ENCODE measurements around the gene NAB1. TPM values are rescaled to one million over a fixed set of nuclear protein-coding genes. Genes with fewer than 3 reads are reported as not detected.

NAB1 gene
- total RNA-seq, 1 experiment from 2014 or later: 52.1 TPM

- intact Hi-C loops (cut with micrococcal nuclease; ENCODE audit: unreplicated experiment): no loop called here
- no TSS peak for BruUV-seq (replicated peaks)
- H3K9me3 Mint-ChIP-seq (ENCODE audit: low read depth, unreplicated experiment): no peaks in the 10 kb centered on the region
- H3K36me3 Mint-ChIP-seq (ENCODE audit: insufficient read depth, unreplicated experiment): peaks cover 4% of the 10 kb centered on the region
- H3K4me1 Mint-ChIP-seq (ENCODE audit: low read depth, unreplicated experiment): peaks cover 7% of the 10 kb centered on the region
- no peak overlapping the region for H3K4me3 Mint-ChIP-seq (ENCODE audit: low read depth, unreplicated experiment)
- H3K27ac Mint-ChIP-seq (ENCODE audit: unreplicated experiment): no peak overlapping the region
- no peak for DNase-seq
- TF ChIP-seq, protein P1, sequence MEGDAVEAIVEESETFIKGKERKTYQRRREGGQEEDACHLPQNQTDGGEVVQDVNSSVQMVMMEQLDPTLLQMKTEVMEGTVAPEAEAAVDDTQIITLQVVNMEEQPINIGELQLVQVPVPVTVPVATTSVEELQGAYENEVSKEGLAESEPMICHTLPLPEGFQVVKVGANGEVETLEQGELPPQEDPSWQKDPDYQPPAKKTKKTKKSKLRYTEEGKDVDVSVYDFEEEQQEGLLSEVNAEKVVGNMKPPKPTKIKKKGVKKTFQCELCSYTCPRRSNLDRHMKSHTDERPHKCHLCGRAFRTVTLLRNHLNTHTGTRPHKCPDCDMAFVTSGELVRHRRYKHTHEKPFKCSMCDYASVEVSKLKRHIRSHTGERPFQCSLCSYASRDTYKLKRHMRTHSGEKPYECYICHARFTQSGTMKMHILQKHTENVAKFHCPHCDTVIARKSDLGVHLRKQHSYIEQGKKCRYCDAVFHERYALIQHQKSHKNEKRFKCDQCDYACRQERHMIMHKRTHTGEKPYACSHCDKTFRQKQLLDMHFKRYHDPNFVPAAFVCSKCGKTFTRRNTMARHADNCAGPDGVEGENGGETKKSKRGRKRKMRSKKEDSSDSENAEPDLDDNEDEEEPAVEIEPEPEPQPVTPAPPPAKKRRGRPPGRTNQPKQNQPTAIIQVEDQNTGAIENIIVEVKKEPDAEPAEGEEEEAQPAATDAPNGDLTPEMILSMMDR (IDR thresholded peaks at IDR 0.05; ENCODE audit: unreplicated experiment): no peak
- H3K27me3 Mint-ChIP-seq (ENCODE audit: unreplicated experiment): no peaks in the 10 kb centered on the region
- CTCF ChIA-PET: no interaction called here
These were observed 6.7 kb downstream of the NAB1 start for GRCh38 chr2:190655570-190655969.

DNA sequence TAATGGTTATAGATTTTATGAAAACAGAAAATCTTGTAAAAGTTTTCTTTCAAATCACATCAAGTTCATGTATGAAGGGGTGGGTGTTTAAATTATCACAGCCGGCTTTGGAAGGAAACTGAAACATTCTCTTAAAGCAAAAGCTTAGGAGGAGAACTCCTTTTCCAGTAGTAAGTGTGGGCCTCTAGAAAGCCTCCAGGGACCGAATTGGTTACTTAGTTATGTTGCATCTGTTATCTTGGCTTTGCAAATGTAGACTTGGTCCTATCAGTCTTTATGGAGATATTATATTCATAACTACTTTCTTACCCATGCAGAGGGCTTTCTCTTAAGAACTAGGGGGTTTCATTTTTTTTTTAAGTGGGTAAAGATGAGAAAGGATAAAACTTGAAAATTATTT, 7.4 kb downstream of the NAB1 start:
- no peaks in the 10 kb centered on the region for H3K27me3 Mint-ChIP-seq (ENCODE audit: unreplicated experiment)
- TF ChIP-seq, protein P1 (IDR thresholded peaks at IDR 0.05; ENCODE audit: unreplicated experiment): no peak
- DNase-seq: no peak
- H3K36me3 Mint-ChIP-seq (ENCODE audit: insufficient read depth, unreplicated experiment): peaks cover 4% of the 10 kb centered on the region
- BruUV-seq (replicated peaks): no TSS peak
- intact Hi-C loops (cut with micrococcal nuclease; ENCODE audit: unreplicated experiment): no loop called here
- no peaks in the 10 kb centered on the region for H3K9me3 Mint-ChIP-seq (ENCODE audit: low read depth, unreplicated experiment)
- CTCF ChIA-PET: no interaction called here
- peaks cover 7% of the 10 kb centered on the region for H3K4me1 Mint-ChIP-seq (ENCODE audit: low read depth, unreplicated experiment)
- no peak overlapping the region for H3K27ac Mint-ChIP-seq (ENCODE audit: unreplicated experiment)
- no peak overlapping the region for H3K4me3 Mint-ChIP-seq (ENCODE audit: low read depth, unreplicated experiment)

DNA sequence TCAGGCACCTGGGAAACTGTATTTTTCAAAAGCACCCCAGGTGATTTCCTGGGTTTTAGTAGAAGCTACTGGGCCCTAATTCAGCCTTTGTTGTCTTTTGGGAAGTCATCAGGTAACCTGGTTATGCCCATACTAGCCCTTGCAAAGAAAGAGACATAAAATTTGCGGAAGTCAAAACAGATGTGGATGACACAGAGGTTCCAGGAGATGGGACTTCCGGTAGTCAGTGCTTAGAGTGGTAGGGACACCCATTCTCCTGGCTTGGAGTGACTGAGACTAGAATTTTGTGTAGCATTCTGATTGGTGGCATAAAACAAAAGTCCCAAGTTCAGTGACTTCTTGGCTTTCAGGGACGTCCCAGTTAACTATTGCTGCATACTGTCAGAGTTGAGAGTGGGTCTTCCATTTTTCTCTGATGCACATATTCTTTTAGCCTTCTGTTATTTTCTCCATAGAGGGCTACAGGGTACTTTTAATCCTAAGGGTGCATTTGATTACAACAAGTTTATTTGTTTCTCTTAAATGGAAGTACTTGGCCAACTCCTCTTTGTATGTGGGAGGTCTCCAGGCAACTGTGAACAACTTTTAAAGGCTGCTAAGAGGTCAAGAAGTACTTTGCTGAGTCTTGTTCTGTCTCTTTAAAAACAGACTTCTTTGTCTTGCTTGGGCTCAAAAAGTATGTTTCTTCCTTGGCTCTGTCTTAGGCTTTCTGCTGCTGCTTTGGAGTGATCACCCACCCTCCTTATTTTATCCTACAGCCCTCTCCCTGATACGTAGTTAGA, 8.8 kb downstream of the NAB1 start:
- CTCF ChIA-PET: no interaction called here
- Mint-ChIP-seq H3K4me1 (ENCODE audit: low read depth, unreplicated experiment) (peaks cover 13% of the 10 kb centered on the region), H3K27ac (ENCODE audit: unreplicated experiment) (no peak overlapping the region), H3K36me3 (ENCODE audit: insufficient read depth, unreplicated experiment) (peaks cover 4% of the 10 kb centered on the region), H3K27me3 (ENCODE audit: unreplicated experiment) (no peaks in the 10 kb centered on the region), H3K4me3 (ENCODE audit: low read depth, unreplicated experiment) (no peak overlapping the region), H3K9me3 (ENCODE audit: low read depth, unreplicated experiment) (no peaks in the 10 kb centered on the region)
- intact Hi-C loops (cut with micrococcal nuclease; ENCODE audit: unreplicated experiment): no loop called here
- no peak for DNase-seq
- no TSS peak for BruUV-seq (replicated peaks)
- TF ChIP-seq, protein P1 (IDR thresholded peaks at IDR 0.05; ENCODE audit: unreplicated experiment): no peak

DNA sequence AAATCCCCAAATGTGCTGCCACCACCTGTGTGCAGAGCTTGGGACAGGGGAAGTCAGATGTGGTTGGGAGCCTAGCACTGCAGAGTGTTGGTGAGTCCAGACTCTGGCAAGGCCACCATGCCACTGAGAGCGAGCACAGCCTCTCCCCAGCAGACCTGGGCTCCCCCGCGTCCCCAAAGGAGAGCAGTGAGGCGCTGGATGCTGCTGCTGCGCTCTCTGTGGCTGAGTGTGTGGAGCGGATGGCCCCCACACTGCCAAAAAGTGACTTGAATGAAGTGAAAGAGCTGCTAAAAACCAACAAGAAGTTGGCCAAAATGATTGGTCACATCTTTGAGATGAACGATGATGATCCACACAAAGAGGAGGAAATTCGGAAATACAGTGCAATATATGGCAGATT, 10.7 kb downstream of the NAB1 start:
- no peak for DNase-seq
- intact Hi-C loops (cut with micrococcal nuclease; ENCODE audit: unreplicated experiment): no loop called here
- BruUV-seq (replicated peaks): no TSS peak
- Mint-ChIP-seq H3K9me3 (ENCODE audit: low read depth, unreplicated experiment) (no peaks in the 10 kb centered on the region), H3K36me3 (ENCODE audit: insufficient read depth, unreplicated experiment) (peaks cover 4% of the 10 kb centered on the region), H3K27me3 (ENCODE audit: unreplicated experiment) (no peaks in the 10 kb centered on the region), H3K4me3 (ENCODE audit: low read depth, unreplicated experiment) (no peak overlapping the region), H3K27ac (ENCODE audit: unreplicated experiment) (no peak overlapping the region), H3K4me1 (ENCODE audit: low read depth, unreplicated experiment) (peaks cover 16% of the 10 kb centered on the region)
- CTCF ChIA-PET: no interaction called here
- TF ChIP-seq, protein P1 (IDR thresholded peaks at IDR 0.05; ENCODE audit: unreplicated experiment): no peak
